Stomach (tissue), 9 donors: ENCODE results near the gene SH3RF3. TPM values are rescaled to one million over a fixed set of nuclear protein-coding genes. Genes with fewer than 3 reads are reported as not detected.

Experiments used
- DNase-seq, 2 donors: peaks; one replicate each; pipeline versions ENCODE4 v3.0.0 to v3.0.0-alpha.2; 2013 to 2019
- H3K27ac ChIP-seq, 5 donors: fragments of 200-600 bp in 4 of 5; sonication (generic) in 4 of 5; one replicate each; pipeline ENCODE4 v1.5.1; 2013 to 2019; ENCODE audit warnings: mild to moderate bottlenecking in 1 of 5, moderate library complexity in 1 of 5
- H3K27me3 ChIP-seq, 3 donors: fragments of 200-600 bp; sonication (generic); one replicate each; pipeline ENCODE4 v1.5.1; 2017 to 2019; ENCODE audit warnings: mixed run types in 1 of 3
- H3K36me3 ChIP-seq, 4 donors: fragments of 200-600 bp; sonication (generic); 1 replicate in 3 of 4; 2 replicates in 1 of 4; pipeline ENCODE4 v1.5.1; 2016 to 2019
- H3K4me1 ChIP-seq, 4 donors: fragments of 200-600 bp; sonication (generic); one replicate each; pipeline ENCODE4 v1.5.1; 2016 to 2019
- H3K4me3 ChIP-seq, 4 donors: fragments of 200-600 bp; sonication (generic) in 3 of 4; one replicate each; pipeline ENCODE4 v1.5.1; 2016 to 2019; ENCODE audit warnings: mild to moderate bottlenecking in 1 of 4
- H3K9me3 ChIP-seq, 4 donors: fragments of 200-600 bp; sonication (generic); one replicate each; pipeline ENCODE4 v1.5.1; 2016 to 2019
- EP300 ChIP-seq: sonication (generic); formaldehyde crosslinking; IDR thresholded peaks from one replicate; pipeline ENCODE4 v1.6.1; 2017; ENCODE audit warnings: antibody characterized with exemption
- POLR2A ChIP-seq, 4 donors: fragments of 450-650 bp; IDR thresholded peaks; one replicate each; pipeline ENCODE4 v1.6.1; 2016; ENCODE audit warnings: antibody characterized with exemption in 4 of 4, control low read depth in 2 of 4, mild to moderate bottlenecking in 1 of 4, moderate library complexity in 1 of 4
- POLR2AphosphoS5 ChIP-seq, 3 donors: sonication (generic); formaldehyde crosslinking; IDR thresholded peaks; one replicate each; pipeline ENCODE4 v1.6.1; 2016; ENCODE audit warnings: antibody characterized with exemption in 3 of 3
- WGBS, 5 donors: extraction: QIAGEN DNeasy Blood & Tissue Kit in 3 of 5; methylation state at CpG; one replicate each; pipeline versions ENCODE4 v1.1.5 to v1.1.7; 2013 to 2018; 5-methylcytosine and 5-hydroxymethylcytosine counted together
- intact Hi-C: fragments of 100-400 bp; cut with DNase I; formaldehyde crosslinking; loops from one replicate; pipeline ENCODE4 v1.15.1; 2023; ENCODE audit warnings: low total_unique reads
- polyA plus RNA-seq, 3 donors: library from polyadenylated mRNA; stranded (reverse); fragments of 200-250 nt; gene quantifications; one replicate each; pipeline ENCODE4 v1.2.3, GENCODE V29; 2013
- total RNA-seq, 5 donors: library from RNA; depleted of rRNA; stranded (reverse); fragments of >200 nt; gene quantifications; one replicate each; pipeline versions ENCODE4 v1.1.0 to v1.2.3, GENCODE V29; 2014 to 2016
- TF ChIP-seq, protein P1 (sequence below), 7 experiments: fragments of 450-650 bp in 4 of 7; fragments of 200-600 bp in 3 of 7; sonication (generic) in 3 of 7; IDR thresholded peaks; one replicate each; pipeline ENCODE4 v1.5.1; 2016 to 2019; ENCODE audit warnings: antibody characterized with exemption in 7 of 7, control low read depth in 2 of 7, mild to moderate bottlenecking in 1 of 7
- donor health status: healthy with polysubstance abuse.
- donor health status: Bipolar disorder and iron deficiency.
- donor health status: healthy.

SH3RF3 gene
- total and polyA plus RNA-seq, 8 donors, result 0.87 to 11.1 (median 4.4) TPM

DNA sequence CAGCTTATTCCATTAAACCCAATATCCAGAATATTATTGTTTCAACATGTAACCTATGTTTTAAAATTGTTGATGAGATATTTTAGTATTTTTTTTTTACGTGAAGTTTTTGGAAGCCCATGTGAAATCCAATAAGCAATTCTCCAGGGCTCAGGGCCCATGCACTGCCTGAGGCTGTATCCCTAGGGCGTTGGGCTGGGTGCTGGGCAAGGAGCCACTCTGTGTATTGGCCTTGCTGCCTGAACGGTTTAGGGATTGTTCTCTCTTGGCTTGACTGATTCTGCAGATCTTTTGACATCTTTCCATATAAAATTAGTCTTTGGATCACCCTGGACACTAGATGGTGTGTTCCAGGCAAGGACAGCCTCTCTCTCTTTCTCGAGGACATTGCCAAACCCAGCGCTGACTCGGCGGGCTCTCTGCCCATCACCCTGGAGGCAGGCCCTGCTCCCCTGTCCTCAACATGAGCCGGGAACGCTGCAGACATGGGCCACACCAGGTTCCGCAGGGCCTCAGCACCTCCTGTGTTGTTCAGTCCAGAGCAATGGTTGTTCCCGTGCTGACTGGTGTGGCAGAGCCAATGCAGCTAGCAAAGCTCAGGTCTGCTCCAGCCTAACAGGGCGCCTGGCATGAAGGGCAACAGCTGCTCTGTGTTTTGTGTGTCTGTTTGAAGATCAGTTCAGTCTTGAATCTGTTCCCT is 321.7 kb downstream of the SH3RF3 start:
- Histone ChIP-seq H3K36me3 (peaks cover 0 to 7% (median 0%) of the 10 kb centered on the region in 4 donors), H3K27ac (no peak overlapping the region), H3K27me3 (no peaks in the 10 kb centered on the region), H3K9me3 (no peaks in the 10 kb centered on the region), H3K4me1 (peaks cover 0 to 20% (median 5%) of the 10 kb centered on the region in 4 donors), H3K4me3 (no peak overlapping the region)
- 70 to 90% (median 80%) methylated on average over 8 to 12 of the region's 12 CpGs for WGBS, 5 donors
- intact Hi-C loops, result no loop called here
- TF ChIP-seq, protein P1, sequence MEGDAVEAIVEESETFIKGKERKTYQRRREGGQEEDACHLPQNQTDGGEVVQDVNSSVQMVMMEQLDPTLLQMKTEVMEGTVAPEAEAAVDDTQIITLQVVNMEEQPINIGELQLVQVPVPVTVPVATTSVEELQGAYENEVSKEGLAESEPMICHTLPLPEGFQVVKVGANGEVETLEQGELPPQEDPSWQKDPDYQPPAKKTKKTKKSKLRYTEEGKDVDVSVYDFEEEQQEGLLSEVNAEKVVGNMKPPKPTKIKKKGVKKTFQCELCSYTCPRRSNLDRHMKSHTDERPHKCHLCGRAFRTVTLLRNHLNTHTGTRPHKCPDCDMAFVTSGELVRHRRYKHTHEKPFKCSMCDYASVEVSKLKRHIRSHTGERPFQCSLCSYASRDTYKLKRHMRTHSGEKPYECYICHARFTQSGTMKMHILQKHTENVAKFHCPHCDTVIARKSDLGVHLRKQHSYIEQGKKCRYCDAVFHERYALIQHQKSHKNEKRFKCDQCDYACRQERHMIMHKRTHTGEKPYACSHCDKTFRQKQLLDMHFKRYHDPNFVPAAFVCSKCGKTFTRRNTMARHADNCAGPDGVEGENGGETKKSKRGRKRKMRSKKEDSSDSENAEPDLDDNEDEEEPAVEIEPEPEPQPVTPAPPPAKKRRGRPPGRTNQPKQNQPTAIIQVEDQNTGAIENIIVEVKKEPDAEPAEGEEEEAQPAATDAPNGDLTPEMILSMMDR (IDR thresholded peaks at IDR 0.05), result no peak
- no peak for TF ChIP-seq POLR2A (IDR thresholded peaks at IDR 0.05)
- no peak for TF ChIP-seq EP300
- no peak for TF ChIP-seq POLR2AphosphoS5 (IDR thresholded peaks at IDR 0.05)
- no peak for DNase-seq

DNA sequence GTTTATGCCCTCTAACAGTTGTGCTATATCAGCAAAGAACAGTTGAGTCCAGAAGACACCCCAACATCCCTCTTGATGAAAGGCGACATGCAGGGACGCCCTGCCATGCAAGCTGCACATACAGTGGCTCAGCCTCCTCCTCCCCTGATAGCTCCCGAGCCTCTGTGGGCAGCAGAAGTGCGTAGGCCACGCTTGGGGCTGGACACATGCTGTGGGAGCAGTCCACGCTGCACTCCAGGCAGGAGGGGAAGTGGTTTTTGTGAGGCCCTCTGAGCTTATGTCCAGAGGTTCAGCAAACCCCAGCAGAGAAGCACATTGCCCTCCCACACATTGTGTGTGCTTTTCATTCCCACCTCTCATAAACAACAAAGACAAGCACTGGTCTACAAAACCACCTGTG is 322.7 kb downstream of the SH3RF3 start:
- Histone ChIP-seq H3K36me3 (peaks cover 0 to 7% (median 0%) of the 10 kb centered on the region in 4 donors), H3K4me3 (no peak overlapping the region), H3K4me1 (peaks cover 0 to 22% (median 10%) of the 10 kb centered on the region in 4 donors), H3K27ac (no peak overlapping the region), H3K9me3 (no peaks in the 10 kb centered on the region), H3K27me3 (no peaks in the 10 kb centered on the region)
- no peak for TF ChIP-seq EP300
- TF ChIP-seq, protein P1 (IDR thresholded peaks at IDR 0.05), result no peak
- TF ChIP-seq POLR2A (IDR thresholded peaks at IDR 0.05), result no peak
- TF ChIP-seq POLR2AphosphoS5 (IDR thresholded peaks at IDR 0.05), result no peak
- DNase-seq, result no peak
- 77 to 85% (median 81%) methylated on average over 5 to 6 of the region's 6 CpGs for WGBS, 5 donors
- intact Hi-C loops, result no loop called here

DNA sequence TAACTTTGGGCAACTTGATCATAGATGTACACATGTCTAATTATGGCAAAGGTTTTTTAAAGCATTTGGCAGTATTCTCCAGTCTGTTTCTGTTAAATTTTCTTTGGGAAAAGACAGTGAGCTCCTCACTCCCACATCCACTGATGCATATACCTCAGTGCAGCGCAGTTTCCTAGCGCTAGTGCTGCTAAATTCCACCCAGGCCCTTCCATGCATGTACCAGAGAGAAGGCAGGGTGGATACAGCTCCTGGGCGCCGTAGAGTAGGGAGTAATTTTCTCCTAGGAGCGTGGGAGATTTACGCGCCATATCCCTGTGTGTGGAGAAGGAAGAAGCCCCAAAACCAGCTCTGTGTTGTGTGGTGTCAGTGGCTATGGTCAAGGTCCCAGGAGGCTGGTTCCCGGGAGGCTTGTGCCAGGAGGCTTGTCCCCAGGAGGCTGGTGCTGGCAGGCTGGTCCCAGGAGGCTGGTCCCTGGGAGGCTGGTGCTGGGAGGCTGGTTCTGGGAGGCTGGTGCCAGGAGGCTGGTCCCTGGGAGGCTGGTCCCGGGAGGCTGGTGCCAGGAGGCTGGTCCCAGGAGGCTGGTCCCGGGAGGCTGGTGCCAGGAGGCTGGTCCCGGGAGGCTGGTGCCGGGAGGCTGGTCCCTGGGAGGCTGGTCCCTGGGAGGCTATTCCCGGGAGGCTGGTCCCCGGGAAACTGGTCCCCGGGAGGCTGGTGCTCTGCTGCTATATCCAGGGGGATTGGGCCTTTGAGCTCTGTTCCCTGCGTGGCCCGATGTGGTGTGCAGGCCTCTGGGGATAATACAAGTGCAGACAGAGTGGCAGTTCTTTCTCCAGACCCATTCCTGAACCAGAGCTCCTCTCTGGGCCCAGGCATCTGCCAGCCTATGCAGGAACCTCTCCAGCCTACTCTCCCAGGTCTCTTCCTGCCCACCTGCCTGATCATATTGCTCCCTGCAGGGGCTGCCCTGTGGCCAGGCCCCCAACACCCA is 323.6 kb downstream of the SH3RF3 start:
- Histone ChIP-seq H3K4me3 (no peak overlapping the region), H3K36me3 (peaks cover 0 to 7% (median 0%) of the 10 kb centered on the region in 4 donors), H3K27ac (no peak overlapping the region), H3K4me1 (peaks cover 0 to 20% (median 8%) of the 10 kb centered on the region in 4 donors), H3K9me3 (no peaks in the 10 kb centered on the region), H3K27me3 (no peaks in the 10 kb centered on the region)
- DNase-seq, result no peak
- WGBS, 5 donors, result 90 to 96% (median 94%) methylated on average over 9 to 17 of the region's 17 CpGs
- intact Hi-C loops, result no loop called here
- no peak for TF ChIP-seq EP300
- TF ChIP-seq, protein P1 (IDR thresholded peaks at IDR 0.05), result no peak
- TF ChIP-seq POLR2AphosphoS5 (IDR thresholded peaks at IDR 0.05), result no peak
- no peak for TF ChIP-seq POLR2A (IDR thresholded peaks at IDR 0.05)

DNA sequence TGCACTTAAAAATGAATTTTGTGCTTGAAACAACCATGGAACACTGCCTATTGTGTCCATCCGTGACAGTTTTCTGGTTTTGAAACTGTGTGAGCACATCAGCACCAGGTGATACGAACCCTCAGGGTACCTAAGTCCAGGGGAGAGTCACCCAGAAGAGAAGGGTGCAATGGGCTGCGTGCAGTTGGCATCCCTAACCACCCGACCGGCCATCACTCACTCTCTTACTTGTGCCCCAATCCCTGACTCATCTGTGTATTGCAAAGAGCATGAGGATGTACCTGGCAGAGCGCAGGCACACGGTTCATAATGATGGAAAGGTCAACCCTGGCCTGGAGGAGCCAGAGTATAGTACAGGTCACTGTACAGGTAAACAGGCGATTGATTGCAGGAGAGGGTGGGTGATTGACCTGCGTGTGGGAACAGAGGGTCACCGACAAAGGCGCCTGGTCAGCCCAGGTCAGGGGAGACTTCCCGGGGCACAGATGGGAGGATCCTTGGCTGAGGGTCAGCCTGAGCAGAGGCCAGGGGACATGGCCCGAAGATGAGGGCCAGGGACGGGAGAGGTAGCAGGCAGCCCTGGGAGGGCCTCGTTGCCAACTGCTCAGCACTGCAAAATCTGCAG is 324.5 kb downstream of the SH3RF3 start:
- H3K36me3 ChIP-seq, result peaks cover 0 to 7% (median 0%) of the 10 kb centered on the region in 4 donors
- no peak overlapping the region for H3K27ac ChIP-seq
- H3K27me3 ChIP-seq, result no peaks in the 10 kb centered on the region
- TF ChIP-seq POLR2A (IDR thresholded peaks at IDR 0.05) (no peak), POLR2AphosphoS5 (IDR thresholded peaks at IDR 0.05) (no peak), EP300 (no peak)
- TF ChIP-seq, protein P1 (IDR thresholded peaks at IDR 0.05), result no peak
- peaks cover 0 to 20% (median 6%) of the 10 kb centered on the region in 4 donors for H3K4me1 ChIP-seq
- DNase-seq, result no peak
- H3K4me3 ChIP-seq, result no peak overlapping the region
- WGBS, 5 donors, result 88 to 91% (median 90%) methylated on average over 15 of the region's 15 CpGs
- intact Hi-C loops, result no loop called here
- no peaks in the 10 kb centered on the region for H3K9me3 ChIP-seq
